Muscle of arm (tissue), 12 donors: ENCODE measurements around the gene SMIM13. TPM values are rescaled to one million over a fixed set of nuclear protein-coding genes. Genes with fewer than 3 reads are reported as not detected.
A peak's percentile ranks its signal among the peaks of the same experiment; 100 is the strongest.

Source experiments
- DNase-seq: peaks from one replicate; pipeline ENCODE4 v3.0.0-alpha.2; 2013
- polyA plus RNA-seq, 12 donors: library from polyadenylated mRNA; unstranded; fragments of 120-200 nt; gene quantifications; one replicate each; pipeline ENCODE4 v1.2.1, GENCODE V29; 2013; ENCODE audit not compliant: insufficient read length in 12 of 12

SMIM13 gene
- polyA plus RNA-seq, 12 donors: 9.7 to 15.0 (median 11.5) TPM; not detected in 1

DNA sequence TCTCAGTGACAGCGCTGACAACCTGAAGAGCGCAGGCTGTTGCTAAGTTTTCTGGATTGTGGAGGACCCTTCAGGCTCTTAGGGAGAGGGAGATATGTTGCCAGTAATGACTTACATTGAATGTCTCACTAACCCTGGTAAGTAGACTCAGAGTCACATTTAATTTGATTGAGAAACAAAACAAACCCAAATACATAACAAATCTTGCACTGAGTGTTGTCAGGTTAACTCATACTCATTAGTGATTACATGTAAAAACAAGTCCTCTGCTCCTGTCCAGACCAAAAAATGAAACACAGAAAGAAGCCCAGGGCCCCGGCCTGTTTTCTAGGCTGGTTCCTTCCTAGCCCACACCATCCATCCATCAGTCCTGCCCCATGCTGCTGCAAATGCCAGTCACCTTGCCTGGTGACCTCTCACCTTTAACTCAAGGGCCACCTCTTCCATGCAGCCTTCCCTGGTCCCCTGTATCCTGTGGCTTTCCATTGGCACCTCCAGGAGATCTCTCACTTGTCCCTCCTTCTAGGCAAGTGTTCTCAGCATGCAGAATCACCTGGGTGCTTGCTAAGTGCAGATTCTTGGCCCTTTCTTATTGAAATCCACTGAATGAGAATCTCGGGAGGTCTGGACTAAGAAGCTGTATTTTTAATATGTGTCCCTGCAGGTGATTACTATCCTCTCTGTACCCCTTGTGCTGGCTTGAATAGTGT is 52.6 kb downstream of the SMIM13 start:
- DNase-seq: no peak

GRCh38 chr6:11149551-11149950 is 55.9 kb downstream of the SMIM13 start:
- DNase-seq: no peak

- no peak for DNase-seq
Observed at GRCh38 chr6:11151488-11151887, 57.9 kb downstream of the SMIM13 start.

GRCh38 chr6:11152581-11152980 is 58.9 kb downstream of the SMIM13 start:
- no peak for DNase-seq

DNA sequence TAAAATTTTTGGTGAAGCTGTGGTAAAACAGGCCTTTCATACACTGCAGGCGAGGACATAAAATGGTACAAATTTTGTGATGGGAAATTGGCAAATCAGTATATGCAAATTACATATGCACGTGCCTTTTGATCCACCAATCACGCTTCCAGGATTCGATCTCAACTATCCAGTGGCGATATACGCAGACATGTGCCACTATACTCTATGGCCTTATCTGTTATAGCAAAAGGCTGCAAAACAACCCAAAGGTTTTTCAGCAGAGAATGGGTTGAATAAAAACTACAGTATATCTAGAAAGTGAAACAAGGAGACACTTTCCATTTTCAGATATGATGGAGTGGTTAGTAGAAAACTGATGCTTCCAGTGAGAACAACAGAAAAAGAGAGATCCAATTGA is 59.8 kb downstream of the SMIM13 start:
- no peak for DNase-seq

GRCh38 chr6:11155589-11155988 is 62.0 kb downstream of the SMIM13 start:
- DNase-seq: no peak

DNA sequence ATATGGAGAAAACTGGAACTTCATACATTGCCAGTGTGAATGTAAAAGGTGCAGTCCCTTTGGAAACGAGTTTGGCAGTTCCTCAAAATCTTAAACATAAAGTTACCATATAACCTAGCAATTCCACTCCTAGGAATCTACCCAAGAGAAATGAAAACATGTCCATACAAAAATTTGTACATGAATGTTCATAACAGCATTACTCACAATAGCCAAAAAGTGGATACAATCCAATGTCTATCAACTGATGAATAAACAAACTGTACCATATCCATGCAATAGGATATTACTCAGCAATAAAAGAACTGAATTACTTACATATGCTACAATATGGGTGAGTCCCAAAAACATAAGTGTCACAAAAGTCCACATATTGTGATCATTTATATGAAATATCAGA is 66.6 kb downstream of the SMIM13 start:
- DNase-seq: no peak

DNA sequence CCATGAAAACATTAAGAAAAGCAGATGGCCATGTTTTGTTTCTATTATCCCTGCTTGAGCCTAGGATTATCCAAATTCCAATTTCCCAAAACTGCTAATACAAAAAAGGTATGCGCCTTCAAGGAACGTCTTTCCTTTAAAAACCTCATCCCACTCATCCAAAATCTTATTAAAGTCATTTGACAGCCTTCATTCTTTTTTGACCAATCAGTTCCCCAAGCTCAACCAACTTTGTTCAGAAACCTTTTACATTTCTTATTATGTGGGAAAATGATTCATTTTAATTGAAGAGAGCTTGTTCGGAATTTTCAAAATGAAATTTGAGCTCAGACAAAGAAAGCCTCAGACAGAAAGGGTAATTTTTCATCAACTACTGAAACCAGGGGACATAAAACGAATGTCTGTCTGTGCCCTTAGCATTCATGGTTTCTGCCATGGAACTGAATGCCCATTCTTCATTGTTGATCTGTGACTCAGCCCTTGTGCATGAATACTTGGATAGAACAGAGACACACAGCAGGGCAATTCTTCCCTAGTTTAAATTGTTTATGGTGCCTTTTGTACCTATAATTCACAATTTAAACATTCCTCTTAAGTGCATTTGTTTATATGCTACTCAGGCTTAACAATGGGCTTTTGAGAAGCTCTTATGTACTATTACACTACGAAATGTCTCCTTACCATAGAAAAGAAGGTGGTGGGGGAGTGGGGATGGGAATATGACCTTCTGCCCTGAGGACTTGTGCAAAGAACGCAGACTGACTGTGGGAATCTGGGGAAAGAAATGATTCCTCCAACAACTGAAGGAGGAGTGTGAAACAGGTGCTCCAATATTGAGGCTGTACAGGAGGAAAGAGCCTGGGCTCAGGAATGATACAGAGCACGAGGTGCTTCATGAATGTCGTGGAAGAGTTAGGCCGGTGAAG is 67.7 kb downstream of the SMIM13 start:
- no peak for DNase-seq

DNA sequence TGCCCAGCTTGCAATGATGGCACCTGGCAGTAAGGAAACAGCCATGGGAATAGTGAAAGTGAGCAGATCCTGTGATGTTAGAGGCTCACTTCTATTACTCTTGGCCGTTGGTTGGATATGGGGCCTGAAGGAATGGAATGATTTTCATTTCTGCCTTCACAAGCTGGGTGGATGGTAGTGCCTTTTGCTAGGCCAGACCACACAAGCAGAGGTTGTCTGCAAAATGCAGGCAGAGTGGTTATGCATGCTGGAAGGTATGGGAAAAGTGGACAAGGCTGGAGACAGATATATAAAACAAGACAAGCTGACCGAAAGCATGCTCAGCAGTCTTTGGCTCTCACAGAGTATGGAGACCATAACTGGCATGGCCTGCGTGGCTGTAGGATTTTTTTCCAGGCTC is 68.6 kb downstream of the SMIM13 start:
- no peak for DNase-seq

DNA sequence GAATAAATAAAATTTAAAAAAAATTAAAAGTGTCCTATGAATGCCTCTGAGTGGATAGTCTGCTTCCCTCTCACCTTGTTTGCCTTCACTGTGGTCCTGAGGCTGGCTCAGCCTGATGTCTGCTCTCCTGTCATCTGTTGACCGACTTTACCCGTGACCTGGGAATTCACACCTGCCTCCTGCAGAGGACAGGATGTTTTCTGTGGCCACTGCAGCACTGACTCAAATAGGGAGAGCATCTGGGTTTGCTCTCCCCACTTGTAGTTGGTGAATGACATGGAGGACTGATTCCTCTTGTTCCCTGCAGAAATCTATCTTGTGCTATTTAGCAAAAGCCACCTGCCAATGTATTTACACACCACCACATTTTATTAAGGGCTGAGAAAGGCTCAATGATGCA is 70.3 kb downstream of the SMIM13 start:
- no peak for DNase-seq

- DNase-seq: no peak
Observed at GRCh38 chr6:11164717-11165646, 71.3 kb downstream of the SMIM13 start.

DNA sequence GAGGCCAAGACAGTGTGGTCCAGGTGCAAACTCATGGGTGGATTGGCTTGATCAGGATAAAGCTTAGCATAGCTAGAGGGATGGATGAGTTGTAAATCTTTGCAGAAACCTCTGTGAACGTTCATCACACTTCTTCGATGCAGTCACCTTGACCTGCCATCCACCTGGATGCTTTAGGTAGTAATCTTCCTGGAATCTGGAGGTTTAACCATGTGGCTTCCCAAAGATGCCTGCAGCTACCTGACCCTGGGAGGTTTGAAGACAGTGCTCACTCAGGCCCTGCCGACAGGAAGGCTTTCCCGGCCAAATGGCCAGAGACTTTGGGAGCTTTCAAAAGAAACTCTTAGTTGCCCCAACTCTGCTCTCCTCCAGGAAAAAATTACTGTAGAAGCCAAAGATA is 73.3 kb downstream of the SMIM13 start:
- DNase-seq: no peak

GRCh38 chr6:11168091-11168635 is 74.5 kb downstream of the SMIM13 start:
- DNase-seq: no peak

DNA sequence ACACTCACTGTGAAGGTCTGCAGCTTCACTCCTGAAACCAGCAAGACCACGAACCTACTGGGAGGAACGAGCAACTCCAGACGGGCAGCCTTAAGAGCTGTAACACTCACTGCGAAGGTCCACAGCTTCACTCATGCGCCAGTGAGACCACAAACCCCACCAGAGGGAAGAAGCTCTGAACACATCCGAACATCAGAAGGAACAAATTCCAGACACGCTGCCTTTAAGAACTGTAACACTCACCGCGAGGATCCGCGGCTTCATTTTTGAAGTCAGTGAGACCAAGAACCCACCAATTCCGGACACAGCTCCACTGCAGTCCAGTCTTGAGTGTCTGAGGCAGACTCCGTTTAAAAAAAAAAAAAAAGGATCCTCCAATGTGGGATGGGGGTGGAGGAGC is 78.3 kb downstream of the SMIM13 start:
- no peak for DNase-seq

DNA sequence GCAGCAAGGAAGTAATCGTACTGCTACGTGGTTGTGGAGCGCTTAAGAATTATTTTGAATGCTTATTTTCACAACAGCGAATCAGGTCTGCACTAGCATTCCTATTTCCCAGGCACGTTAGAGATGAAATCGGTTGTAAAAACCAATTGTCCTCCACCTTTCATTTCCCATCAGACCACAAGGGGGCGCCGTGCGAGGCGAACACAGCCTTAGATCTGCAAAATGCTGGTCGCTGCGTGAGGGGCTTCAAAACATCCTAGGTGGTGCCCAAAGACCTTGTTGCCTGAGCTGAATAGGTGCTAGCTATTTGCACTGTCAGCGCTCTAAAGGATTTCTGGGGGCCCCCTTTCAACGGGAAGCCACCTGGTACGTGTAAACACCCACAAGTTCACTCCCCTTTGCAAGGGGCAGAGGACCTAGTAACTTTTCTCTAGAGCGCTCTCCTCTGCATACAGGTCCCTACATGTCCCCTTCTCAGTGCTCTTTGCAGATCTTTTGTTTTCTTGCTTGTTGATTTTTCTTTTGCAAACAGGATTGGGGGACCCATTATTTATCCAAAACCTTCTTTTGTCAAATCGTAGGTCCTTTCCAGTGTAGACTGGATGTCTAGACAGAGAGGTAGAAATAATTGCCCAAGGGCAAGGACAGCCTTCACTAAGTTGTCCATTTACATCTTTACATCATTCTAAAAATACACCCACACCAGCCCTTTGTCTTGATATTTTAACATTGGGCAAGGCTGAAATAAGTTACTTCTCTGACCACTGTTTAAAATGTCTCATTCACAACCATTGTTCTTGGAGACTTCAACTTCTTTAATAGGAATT is 79.1 kb downstream of the SMIM13 start:
- DNase-seq: peak; percentile 54

- no peak for DNase-seq
Observed at GRCh38 chr6:11174242-11174611, 80.6 kb downstream of the SMIM13 start.

DNA sequence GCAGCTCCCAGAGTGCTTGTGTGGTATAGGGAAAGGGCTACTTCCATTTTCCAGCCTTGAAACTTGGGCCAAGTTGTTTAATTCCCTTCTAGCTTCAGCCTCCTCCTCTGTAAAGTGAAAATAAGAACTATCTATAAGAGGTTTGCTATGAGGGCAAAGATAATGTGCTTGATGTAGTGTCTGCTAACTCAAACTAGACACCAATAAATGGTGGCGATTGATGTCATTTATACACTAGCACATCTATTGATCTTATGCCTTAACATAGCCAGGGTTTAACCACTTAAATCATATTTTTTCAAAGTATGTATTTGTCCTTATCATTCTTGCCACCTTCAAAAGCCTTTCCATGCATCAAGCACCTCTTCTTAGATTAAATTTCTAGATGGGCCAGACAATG is 83.6 kb downstream of the SMIM13 start:
- no peak for DNase-seq

- no peak for DNase-seq
Observed at GRCh38 chr6:11179088-11179418, 85.4 kb downstream of the SMIM13 start.

DNA sequence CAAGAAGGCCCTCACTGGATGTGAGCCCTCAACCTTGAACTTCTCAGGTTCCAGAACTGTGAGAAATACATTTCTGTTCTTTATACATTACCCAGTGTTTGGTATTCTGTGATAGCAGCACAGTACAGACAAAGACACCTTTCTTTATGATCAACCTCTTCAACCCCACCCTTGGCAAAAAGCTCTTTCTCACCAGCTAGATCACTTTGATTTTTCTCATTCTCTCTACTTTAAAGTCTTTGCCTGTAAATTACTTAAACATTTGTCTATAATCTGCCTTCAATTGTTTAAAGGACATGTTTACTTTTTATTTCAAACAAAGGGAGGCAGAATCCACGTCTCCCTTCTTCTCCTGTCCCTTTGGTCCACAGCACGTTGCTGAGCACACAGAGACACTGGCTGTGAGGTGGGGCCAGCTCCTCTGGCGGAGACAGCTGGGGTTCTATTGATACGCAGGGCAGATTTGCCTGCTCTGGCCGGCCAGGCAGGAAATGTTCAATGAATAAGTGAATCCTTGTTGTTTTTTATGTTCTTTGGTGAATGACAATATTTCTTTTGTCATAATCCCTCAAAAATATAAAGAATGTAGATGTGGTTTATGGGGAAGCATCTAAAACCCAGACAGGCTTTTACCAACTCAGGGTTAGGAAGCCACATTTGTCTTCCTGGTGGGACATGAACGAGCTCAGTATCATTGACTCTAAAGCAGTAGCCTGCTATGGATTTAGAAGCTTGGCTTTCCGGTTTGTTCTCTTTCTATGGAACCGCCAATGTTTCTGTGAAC is 86.0 kb downstream of the SMIM13 start:
- DNase-seq: no peak

DNA sequence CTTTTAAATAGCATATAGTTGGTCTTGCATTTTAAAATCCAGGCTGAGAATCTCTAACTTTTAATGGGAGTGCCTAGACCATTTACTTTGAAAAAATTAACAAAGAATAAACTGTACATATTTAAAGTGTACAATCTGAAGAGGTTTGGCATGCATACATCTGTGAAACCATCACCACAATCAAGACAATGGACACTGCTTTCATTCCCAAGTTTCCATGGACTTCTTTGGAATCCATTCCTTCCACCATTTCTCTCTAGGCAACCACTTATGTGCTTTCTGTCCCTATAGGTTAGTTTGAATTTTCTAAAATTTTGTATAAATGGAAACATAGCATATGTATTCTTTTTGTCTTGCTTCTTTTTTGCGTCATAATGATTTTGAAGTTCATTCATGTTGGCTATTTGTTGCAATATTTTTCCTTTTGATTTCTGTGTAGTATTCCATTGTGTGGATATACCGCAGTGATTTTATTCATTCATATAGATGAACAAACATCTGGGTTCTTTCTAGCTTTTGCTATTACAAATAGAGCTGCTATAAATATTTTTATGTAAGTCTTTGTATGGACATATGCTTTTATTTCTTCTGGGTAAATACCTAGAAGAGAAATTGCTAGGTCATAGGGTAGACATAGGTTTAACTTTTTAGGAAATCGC is 88.0 kb downstream of the SMIM13 start:
- no peak for DNase-seq
